ENCODE data around the gene FBXO15.

FBXO15 gene

GRCh38 chr18:74082742-74083556 lies 64.7 kb downstream of the FBXO15 start:
- no peak overlapping the region for H3K4me3 ChIP-seq (ENCODE audit: low read depth, low read length)
- DNase-seq (ENCODE audit: low read depth): no peak
- TF ChIP-seq, protein P1, sequence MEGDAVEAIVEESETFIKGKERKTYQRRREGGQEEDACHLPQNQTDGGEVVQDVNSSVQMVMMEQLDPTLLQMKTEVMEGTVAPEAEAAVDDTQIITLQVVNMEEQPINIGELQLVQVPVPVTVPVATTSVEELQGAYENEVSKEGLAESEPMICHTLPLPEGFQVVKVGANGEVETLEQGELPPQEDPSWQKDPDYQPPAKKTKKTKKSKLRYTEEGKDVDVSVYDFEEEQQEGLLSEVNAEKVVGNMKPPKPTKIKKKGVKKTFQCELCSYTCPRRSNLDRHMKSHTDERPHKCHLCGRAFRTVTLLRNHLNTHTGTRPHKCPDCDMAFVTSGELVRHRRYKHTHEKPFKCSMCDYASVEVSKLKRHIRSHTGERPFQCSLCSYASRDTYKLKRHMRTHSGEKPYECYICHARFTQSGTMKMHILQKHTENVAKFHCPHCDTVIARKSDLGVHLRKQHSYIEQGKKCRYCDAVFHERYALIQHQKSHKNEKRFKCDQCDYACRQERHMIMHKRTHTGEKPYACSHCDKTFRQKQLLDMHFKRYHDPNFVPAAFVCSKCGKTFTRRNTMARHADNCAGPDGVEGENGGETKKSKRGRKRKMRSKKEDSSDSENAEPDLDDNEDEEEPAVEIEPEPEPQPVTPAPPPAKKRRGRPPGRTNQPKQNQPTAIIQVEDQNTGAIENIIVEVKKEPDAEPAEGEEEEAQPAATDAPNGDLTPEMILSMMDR (IDR thresholded peaks at IDR 0.05; ENCODE audit: control insufficient read depth, extremely low read depth, insufficient read depth): no peak

GRCh38 chr18:74081966-74082741 lies 65.5 kb downstream of the FBXO15 start:
- TF ChIP-seq, protein P1 (IDR thresholded peaks at IDR 0.05; ENCODE audit: control insufficient read depth, extremely low read depth, insufficient read depth): peak; percentile 88
- no peak overlapping the region for H3K4me3 ChIP-seq (ENCODE audit: low read depth, low read length)
- DNase-seq (ENCODE audit: low read depth): peak; percentile 30

DNA sequence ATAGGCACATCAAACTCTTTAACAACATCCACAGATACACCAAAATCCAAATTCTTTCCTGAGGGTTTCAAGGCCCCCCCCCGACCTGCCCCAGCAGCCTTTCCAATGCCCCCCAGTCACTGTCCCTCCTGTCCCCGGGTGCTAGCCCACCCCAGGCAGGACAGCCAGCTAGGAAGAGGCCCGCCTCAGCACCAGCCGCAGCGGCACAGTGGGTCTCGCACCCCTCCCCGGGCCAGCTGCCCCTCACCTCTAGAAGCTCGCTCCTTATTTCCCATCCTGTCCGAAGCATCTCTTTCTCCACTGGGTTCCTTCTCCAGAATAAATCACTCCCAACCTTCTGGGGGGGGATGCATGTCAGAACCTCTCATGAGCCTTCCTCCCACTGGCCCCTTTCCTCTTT lies 69.4 kb downstream of the FBXO15 start:
- TF ChIP-seq, protein P1 (IDR thresholded peaks at IDR 0.05; ENCODE audit: control insufficient read depth, extremely low read depth, insufficient read depth): no peak
- no peak overlapping the region for H3K4me3 ChIP-seq (ENCODE audit: low read depth, low read length)
- no peak for DNase-seq (ENCODE audit: low read depth)

- no peak for DNase-seq (ENCODE audit: low read depth)
- TF ChIP-seq, protein P1 (IDR thresholded peaks at IDR 0.05; ENCODE audit: control insufficient read depth, extremely low read depth, insufficient read depth): no peak
- H3K4me3 ChIP-seq (ENCODE audit: low read depth, low read length): no peak overlapping the region
Measured at GRCh38 chr18:74074668-74075564, 72.7 kb downstream of the FBXO15 start.

GRCh38 chr18:74073957-74074667 lies 73.5 kb downstream of the FBXO15 start:
- H3K4me3 ChIP-seq (ENCODE audit: low read depth, low read length): no peak overlapping the region
- DNase-seq (ENCODE audit: low read depth): no peak
- TF ChIP-seq, protein P1 (IDR thresholded peaks at IDR 0.05; ENCODE audit: control insufficient read depth, extremely low read depth, insufficient read depth): no peak

Data from LNCaP clone FGC (cell line).